Spleen (tissue), 11 donors: ENCODE data around the gene RALGDS. TPM values are rescaled to one million over a fixed set of nuclear protein-coding genes. Genes with fewer than 3 reads are reported as not detected.
A peak's percentile ranks its signal among the peaks of the same experiment; 100 is the strongest.

ENCODE experiments used
- DNase-seq: peaks from one replicate; pipeline ENCODE4 v3.0.0-alpha.2; 2020
- H3K27ac ChIP-seq, 8 donors: fragments of 200-600 bp; sonication (generic) in 7 of 8; 1 replicate in 4 of 8; 2 replicates in 4 of 8; pipeline versions ENCODE4 v1.5.0 to v1.8.0; 2016 to 2021; ENCODE audit warnings: inconsistent platforms in 4 of 8, mild to moderate bottlenecking in 4 of 8, moderate library complexity in 1 of 8
- H3K27me3 ChIP-seq, 7 donors: fragments of 200-600 bp; sonication (generic) in 6 of 7; replicated peaks in 1 of 7; 1 replicate in 4 of 7; 2 replicates in 3 of 7; pipeline versions ENCODE4 v1.5.0 to v1.8.0; 2016 to 2021; ENCODE audit warnings: inconsistent platforms in 3 of 7, mild to moderate bottlenecking in 1 of 7
- H3K36me3 ChIP-seq, 6 donors: fragments of 200-600 bp; sonication (generic) in 5 of 6; 1 replicate in 4 of 6; 2 replicates in 2 of 6; pipeline versions ENCODE4 v1.5.0 to v1.8.0; 2016 to 2021; ENCODE audit warnings: inconsistent platforms in 2 of 6
- H3K4me1 ChIP-seq, 6 donors: fragments of 200-600 bp; sonication (generic) in 5 of 6; 1 replicate in 3 of 6; 2 replicates in 3 of 6; pipeline versions ENCODE4 v1.5.0 to v1.8.0; 2016 to 2021; ENCODE audit warnings: inconsistent platforms in 3 of 6
- H3K4me3 ChIP-seq, 8 donors: fragments of 200-600 bp; sonication (generic) in 7 of 8; 1 replicate in 4 of 8; 2 replicates in 4 of 8; pipeline versions ENCODE4 v1.5.0 to v1.8.0; 2016 to 2021; ENCODE audit warnings: inconsistent platforms in 4 of 8, mild to moderate bottlenecking in 4 of 8, moderate library complexity in 2 of 8
- H3K9me3 ChIP-seq, 8 donors: fragments of 200-600 bp; sonication (generic) in 7 of 8; 1 replicate in 4 of 8; 2 replicates in 4 of 8; pipeline versions ENCODE4 v1.5.0 to v1.8.0; 2016 to 2021; ENCODE audit warnings: inconsistent platforms in 4 of 8
- POLR2A ChIP-seq, 3 donors: fragments of 450-650 bp; IDR thresholded peaks; one replicate each; pipeline ENCODE4 v1.5.1; 2017; ENCODE audit warnings: antibody characterized with exemption in 3 of 3, mild to moderate bottlenecking in 1 of 3
- POLR2AphosphoS5 ChIP-seq, 3 donors: sonication (generic); formaldehyde crosslinking; IDR thresholded peaks; one replicate each; pipeline ENCODE4 v1.5.1; 2017; ENCODE audit warnings: antibody characterized with exemption in 3 of 3
- WGBS, 5 donors: extraction: QIAGEN DNeasy Blood & Tissue Kit in 3 of 5; methylation state at CpG; one replicate each; pipeline versions ENCODE4 v1.1.5 to v1.1.7; 2013 to 2018; 5-methylcytosine and 5-hydroxymethylcytosine counted together
- intact Hi-C: fragments of 100-400 bp; cut with DNase I; formaldehyde crosslinking; loops from one replicate; pipeline ENCODE4 v1.15.0; 2023; ENCODE audit warnings: low total_unique reads
- polyA plus RNA-seq, 3 donors: library from polyadenylated mRNA; stranded (reverse); fragments of 200-250 nt; gene quantifications; one replicate each; pipeline ENCODE4 v1.2.1, GENCODE V29; 2013
- total RNA-seq, 7 donors: library from RNA; depleted of rRNA in 3 of 7; stranded (reverse); fragments of >200 nt in 3 of 7; fragmentation: NEBNext Ultra II Directional in 4 of 7; extraction: Animal tissue kit (Norgen Biotek cat#: 25700) in 4 of 7; gene quantifications; one replicate each; pipeline versions ENCODE4 v1.1.0 to v1.2.1, GENCODE V29; 2016 to 2021
- TF ChIP-seq, protein P1 (sequence below), 11 experiments: fragments of 200-600 bp in 7 of 11; fragments of 450-650 bp in 4 of 11; sonication (generic) in 4 of 11; IDR thresholded peaks in 8 of 11; conservative IDR thresholded peaks in 3 of 11; 1 replicate in 7 of 11; 2 replicates in 4 of 11; pipeline versions ENCODE4 v1.4.0 to v1.8.0; 2016 to 2021; ENCODE audit warnings: antibody characterized with exemption in 11 of 11, inconsistent platforms in 4 of 11, mild to moderate bottlenecking in 1 of 11
- donor health status: healthy with polysubstance abuse.
- donor health status: DM: no; HTN: no; CAD: no; lungs with moderate emphysema.
- donor health status: DM: no; HTN: no; CAD: no.
- donor health status: Bipolar disorder and iron deficiency.
- donor health status: healthy.
- donor health status: DM: no; HTN: no; CAD: no.
- donor health status: DM: yes; HTN: yes; CAD: no.

RALGDS gene
- total and polyA plus RNA-seq, 10 donors, result 21.3 to 74.3 (median 55.8) TPM

DNA sequence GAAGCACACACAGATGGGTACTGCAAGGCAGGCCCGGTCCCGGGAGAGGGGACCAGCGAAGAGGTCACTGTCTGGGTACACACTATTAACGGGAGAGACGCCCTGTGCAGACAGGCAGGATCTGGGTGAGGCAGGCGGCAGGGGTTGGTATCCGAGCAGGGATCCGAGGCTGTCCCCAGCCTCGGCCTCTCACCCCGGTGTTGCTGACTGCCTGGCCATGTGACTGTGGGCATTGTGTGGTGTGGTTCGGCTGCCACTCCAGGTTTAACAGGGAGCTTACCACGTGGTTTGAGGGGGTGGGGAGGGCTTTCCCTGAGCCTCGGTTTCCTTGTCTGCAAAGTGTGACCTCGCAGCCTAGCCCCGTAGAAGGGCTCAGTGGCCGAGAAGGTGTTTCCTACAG, 11.1 kb upstream of the RALGDS start:
- H3K36me3 ChIP-seq, result no peaks in the 10 kb centered on the region
- H3K27ac ChIP-seq, result peak overlapping the region; percentile 88 to 98 (median 91)
- no peak for DNase-seq
- no peaks in the 10 kb centered on the region for H3K9me3 ChIP-seq
- WGBS, 5 donors, result 78 to 89% (median 86%) methylated on average over 16 of the region's 16 CpGs
- intact Hi-C loops, result no loop called here
- no peaks in the 10 kb centered on the region for H3K27me3 ChIP-seq
- H3K4me1 ChIP-seq, result peaks cover 46 to 94% (median 84%) of the 10 kb centered on the region in 6 donors
- no peak for TF ChIP-seq POLR2AphosphoS5 (IDR thresholded peaks at IDR 0.05)
- TF ChIP-seq, protein P1, sequence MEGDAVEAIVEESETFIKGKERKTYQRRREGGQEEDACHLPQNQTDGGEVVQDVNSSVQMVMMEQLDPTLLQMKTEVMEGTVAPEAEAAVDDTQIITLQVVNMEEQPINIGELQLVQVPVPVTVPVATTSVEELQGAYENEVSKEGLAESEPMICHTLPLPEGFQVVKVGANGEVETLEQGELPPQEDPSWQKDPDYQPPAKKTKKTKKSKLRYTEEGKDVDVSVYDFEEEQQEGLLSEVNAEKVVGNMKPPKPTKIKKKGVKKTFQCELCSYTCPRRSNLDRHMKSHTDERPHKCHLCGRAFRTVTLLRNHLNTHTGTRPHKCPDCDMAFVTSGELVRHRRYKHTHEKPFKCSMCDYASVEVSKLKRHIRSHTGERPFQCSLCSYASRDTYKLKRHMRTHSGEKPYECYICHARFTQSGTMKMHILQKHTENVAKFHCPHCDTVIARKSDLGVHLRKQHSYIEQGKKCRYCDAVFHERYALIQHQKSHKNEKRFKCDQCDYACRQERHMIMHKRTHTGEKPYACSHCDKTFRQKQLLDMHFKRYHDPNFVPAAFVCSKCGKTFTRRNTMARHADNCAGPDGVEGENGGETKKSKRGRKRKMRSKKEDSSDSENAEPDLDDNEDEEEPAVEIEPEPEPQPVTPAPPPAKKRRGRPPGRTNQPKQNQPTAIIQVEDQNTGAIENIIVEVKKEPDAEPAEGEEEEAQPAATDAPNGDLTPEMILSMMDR (IDR thresholded peaks at IDR 0.05 in 8 of 11, conservative IDR thresholded peaks at IDR 0.05 in 3 of 11), result no peak
- H3K4me3 ChIP-seq, result no peak overlapping the region

DNA sequence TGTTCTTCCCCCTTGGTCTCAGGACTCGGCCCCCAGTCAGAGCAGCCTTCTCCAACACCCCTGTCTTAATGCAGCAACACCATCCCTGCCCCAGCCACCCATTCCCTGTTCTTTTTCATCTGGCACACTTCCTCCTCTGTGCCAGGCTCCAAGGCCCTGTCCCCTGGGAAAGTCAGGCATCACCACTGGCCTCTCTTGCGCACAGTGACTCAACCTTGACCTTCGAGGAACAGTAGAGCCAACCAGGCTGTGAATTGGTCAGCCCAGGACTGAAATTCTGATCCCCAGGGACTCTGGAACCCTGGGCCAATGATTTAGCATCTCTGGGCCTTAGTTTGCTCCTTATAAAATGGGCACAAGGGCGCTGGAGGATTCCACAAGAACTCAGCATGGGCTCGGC, 10.5 kb upstream of the RALGDS start:
- Histone ChIP-seq H3K27me3 (no peaks in the 10 kb centered on the region), H3K36me3 (no peaks in the 10 kb centered on the region), H3K9me3 (no peaks in the 10 kb centered on the region), H3K27ac (peak overlapping the region; percentile 48 to 98 (median 89)), H3K4me1 (peaks cover 50 to 100% (median 91%) of the 10 kb centered on the region in 6 donors), H3K4me3 (no peak overlapping the region)
- no peak for TF ChIP-seq POLR2AphosphoS5 (IDR thresholded peaks at IDR 0.05)
- 78 to 87% (median 83%) methylated on average over 5 of the region's 5 CpGs for WGBS, 5 donors
- no peak for DNase-seq
- intact Hi-C loops, result no loop called here

DNA sequence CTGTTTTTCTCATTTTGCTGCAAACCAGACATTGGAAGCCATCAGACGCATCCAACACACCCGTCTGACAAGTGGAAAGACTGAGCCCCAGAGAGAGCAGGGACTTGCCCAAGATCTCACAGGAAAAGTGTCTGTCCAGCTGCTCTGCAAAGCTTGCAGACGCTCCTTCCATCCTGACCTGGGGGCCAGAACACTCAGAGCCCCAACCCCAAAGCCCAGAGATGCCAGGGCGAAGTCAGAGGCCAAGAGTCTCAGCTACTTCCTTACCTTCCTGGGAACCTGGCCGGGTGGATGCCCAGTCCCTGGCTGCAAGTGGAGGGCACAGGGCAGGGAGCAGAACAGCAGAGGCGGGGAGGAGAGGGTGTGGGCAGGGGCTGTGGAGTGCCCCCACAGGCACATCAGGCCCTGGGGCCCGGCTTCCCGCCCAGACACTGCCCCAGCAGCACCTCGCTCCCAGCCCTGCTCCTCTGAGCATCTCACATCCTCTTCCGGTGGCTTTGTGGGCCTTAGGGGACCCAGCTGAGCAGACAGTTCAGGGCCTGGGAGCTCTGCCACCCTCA, 9.7 kb upstream of the RALGDS start:
- H3K36me3 ChIP-seq, result no peaks in the 10 kb centered on the region
- H3K4me3 ChIP-seq, result peak overlapping the region in 6 of 8 donors; percentile 10 to 62 (median 30)
- no peaks in the 10 kb centered on the region for H3K27me3 ChIP-seq
- H3K9me3 ChIP-seq, result no peaks in the 10 kb centered on the region
- no peak for TF ChIP-seq POLR2A (IDR thresholded peaks at IDR 0.05)
- TF ChIP-seq, protein P1 (IDR thresholded peaks at IDR 0.05 in 8 of 11, conservative IDR thresholded peaks at IDR 0.05 in 3 of 11), result no peak
- peak; percentile 70 to 82 (median 74) for TF ChIP-seq POLR2AphosphoS5 (IDR thresholded peaks at IDR 0.05)
- H3K4me1 ChIP-seq, result peaks cover 50 to 100% (median 93%) of the 10 kb centered on the region in 6 donors
- H3K27ac ChIP-seq, result peak overlapping the region; percentile 63 to 98 (median 89)
- WGBS, 5 donors, result 51 to 73% (median 58%) methylated on average over 6 to 10 of the region's 10 CpGs
- intact Hi-C loops, result no loop called here
- peak; percentile 91 for DNase-seq

DNA sequence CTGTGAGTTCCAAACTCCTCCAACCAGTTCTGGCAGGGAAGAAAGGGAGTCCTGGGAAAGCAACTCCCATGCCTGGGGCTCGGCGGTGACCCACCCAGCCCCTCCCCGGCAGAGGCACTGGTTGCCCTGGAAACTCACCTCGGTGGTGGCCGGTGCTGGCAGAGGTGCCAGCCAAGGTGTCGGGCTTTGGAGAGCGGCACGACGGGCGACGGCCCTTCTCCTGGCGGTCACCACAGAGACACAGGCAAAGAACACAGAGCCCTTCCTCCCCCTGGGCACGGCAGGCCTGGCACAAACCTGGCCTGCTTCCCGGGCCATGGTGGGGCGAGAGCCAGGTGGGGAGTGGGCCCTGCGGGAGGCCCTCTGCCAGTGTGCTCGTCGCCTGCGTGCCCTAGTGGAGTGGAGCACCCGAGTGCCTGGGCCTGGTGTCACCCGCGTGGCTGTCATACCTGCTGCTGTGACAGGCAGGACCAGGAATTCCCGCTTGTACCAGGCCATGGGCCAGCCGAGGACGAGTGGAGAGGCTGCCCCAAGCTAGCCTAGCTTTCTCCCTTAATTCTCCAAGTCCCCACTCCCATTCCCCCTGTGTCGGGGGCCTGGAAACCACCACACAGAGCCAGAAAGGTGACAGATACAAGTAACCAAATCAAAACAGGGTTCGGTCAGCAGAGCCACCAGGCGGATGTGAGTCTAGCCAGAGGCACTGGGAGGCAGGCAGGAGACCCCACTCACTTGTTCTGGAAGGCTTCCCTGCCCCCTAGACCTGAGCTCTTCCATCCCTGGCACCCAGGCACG, 8.2 kb upstream of the RALGDS start:
- TF ChIP-seq POLR2AphosphoS5 (IDR thresholded peaks at IDR 0.05) (no peak), POLR2A (IDR thresholded peaks at IDR 0.05) (no peak)
- TF ChIP-seq, protein P1 (IDR thresholded peaks at IDR 0.05 in 8 of 11, conservative IDR thresholded peaks at IDR 0.05 in 3 of 11), result no peak
- H3K27me3 ChIP-seq, result no peaks in the 10 kb centered on the region
- H3K4me3 ChIP-seq, result peak overlapping the region in 4 of 8 donors; percentile 13 to 62 (median 34)
- H3K36me3 ChIP-seq, result no peaks in the 10 kb centered on the region
- intact Hi-C loops, result no loop called here
- peak overlapping the region in 4 of 8 donors; percentile 43 to 96 (median 88) for H3K27ac ChIP-seq
- 69 to 88% (median 83%) methylated on average over 14 to 29 of the region's 29 CpGs for WGBS, 5 donors
- peaks cover 45 to 100% (median 92%) of the 10 kb centered on the region in 6 donors for H3K4me1 ChIP-seq
- DNase-seq, result no peak
- no peaks in the 10 kb centered on the region for H3K9me3 ChIP-seq
